K562 (cell line): ENCODE results near the gene CA6.

Source experiments
- CTBP1 ChIP-seq: fragments of 450-650 bp; IDR thresholded peaks from 2 replicates; pipeline ENCODE4 v1.6.1; 2016; ENCODE audit warnings: borderline replicate concordance
- TF ChIP-seq, protein P1 (sequence below), 3 experiments: IDR thresholded peaks in 2 of 3; conservative IDR thresholded peaks in 1 of 3; 2 replicates each; pipeline ENCODE4 v1.5.1; 2011 to 2012; ENCODE audit warnings: low read length in 3 of 3, mild to moderate bottlenecking in 3 of 3, control low read depth in 2 of 3, improper control_type of control experiment in 1 of 3, inconsistent platforms in 1 of 3, low read depth in 1 of 3, mixed read lengths in 1 of 3, moderate library complexity in 1 of 3; ENCODE audit not compliant: insufficient read depth in 2 of 3

- TF ChIP-seq, protein P1, sequence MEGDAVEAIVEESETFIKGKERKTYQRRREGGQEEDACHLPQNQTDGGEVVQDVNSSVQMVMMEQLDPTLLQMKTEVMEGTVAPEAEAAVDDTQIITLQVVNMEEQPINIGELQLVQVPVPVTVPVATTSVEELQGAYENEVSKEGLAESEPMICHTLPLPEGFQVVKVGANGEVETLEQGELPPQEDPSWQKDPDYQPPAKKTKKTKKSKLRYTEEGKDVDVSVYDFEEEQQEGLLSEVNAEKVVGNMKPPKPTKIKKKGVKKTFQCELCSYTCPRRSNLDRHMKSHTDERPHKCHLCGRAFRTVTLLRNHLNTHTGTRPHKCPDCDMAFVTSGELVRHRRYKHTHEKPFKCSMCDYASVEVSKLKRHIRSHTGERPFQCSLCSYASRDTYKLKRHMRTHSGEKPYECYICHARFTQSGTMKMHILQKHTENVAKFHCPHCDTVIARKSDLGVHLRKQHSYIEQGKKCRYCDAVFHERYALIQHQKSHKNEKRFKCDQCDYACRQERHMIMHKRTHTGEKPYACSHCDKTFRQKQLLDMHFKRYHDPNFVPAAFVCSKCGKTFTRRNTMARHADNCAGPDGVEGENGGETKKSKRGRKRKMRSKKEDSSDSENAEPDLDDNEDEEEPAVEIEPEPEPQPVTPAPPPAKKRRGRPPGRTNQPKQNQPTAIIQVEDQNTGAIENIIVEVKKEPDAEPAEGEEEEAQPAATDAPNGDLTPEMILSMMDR (IDR thresholded peaks at IDR 0.05 in 2 of 3, conservative IDR thresholded peaks at IDR 0.05 in 1 of 3; ENCODE audit: insufficient read depth in 2 of 3, low read depth in 1 of 3, low read length in 3 of 3): no peak
- TF ChIP-seq CTBP1: no peak
Measured at GRCh38 chr1:9005395-9005708, 59.7 kb downstream of the CA6 start.
